ENCODE results near the gene OR7G3.

OR7G3 gene

DNA sequence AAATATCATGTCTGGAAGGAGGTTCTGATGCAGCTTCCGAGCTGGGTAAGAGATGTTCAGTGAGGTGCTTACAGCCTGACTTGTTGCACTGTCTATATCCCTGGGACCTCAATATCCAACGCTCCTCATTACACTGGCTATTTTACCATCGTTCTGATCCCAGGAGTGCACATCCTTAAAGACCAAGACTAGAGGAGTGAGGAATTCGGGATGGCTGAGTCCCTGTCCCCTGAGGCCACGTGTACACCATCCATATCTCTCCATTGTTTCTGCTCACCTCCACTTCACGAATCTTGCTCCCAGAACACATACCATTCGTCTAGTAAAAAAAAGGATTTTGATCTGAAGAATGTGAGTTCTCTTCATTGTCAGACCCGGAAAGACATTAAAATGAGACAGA is 19.4 kb downstream of the OR7G3 start, which contains the start of gene OR7G2:
TSS of gene OR7G2 (minus strand) at position 101 of the 400 bp plus-strand sequence. CDS start 4,232 bp downstream, outside the sequence.
- no peak for DNase-seq (ENCODE audit: low spot score)

DNA sequence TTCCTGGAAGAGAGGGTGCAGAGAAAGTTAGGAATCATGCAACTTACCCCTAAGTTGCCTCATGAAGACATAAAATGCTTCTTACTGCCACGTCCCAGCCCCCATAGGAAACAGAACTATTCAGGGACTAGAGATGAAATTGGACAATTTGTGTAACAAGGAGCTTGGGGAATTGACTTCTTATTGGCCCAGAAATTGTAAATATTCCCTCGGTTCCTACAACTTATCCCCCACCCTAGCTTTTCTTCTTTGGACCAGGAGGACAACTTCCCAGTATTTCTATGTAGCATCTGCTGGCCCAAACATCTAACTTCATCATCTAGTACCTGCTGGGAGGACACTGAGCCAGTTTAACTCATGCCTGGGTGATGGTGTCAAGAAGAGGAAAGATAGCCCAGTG is 40.0 kb downstream of the OR7G3 start, which contains the start of gene OR1M1:
TSS of gene OR1M1 (plus strand) at position 301 of the 400 bp plus-strand sequence. CDS start 6,184 bp downstream, outside the sequence.
- no peak for DNase-seq (ENCODE audit: low spot score)

DNA sequence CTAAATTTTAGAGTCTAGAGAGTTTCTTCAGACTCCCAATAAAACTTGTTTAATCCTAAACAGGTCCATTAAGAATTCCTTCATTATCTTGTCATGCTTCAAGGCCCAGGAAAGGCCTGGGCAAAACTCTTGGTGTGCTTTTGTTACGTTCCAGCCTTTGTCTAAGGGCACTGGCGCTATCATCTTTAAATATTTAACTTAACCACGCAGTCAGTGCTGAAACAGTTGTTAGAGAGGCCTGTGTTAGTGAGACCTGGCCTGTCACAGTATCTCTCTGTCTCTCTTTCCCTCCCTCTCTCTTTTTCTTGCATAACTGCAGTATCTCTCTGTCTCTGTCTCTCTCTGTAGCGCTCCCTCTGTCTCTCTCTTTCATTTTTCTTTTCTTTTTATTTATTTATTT is 48.1 kb downstream of the OR7G3 start:
- DNase-seq (ENCODE audit: low spot score): no peak

DNA sequence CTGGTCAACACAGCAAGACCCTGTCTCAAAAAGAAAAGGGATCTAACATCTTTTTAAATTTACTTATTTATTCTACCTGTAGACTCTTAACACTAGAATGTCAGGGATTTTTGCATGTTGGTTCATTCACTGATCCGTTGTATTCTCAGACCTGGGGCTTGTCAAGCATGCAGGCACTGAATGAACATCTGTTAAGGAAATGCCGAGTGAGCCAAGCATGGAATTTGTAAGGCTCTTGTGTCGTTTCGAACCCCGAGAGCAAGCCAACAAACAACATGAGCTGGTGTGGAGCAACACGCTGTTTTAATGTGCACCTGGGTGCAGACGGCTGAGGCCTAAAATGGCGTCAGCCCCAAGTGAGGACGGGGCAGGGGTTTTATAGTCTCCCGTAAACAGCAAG is 49.8 kb downstream of the OR7G3 start:
- DNase-seq (ENCODE audit: low spot score): no peak

Measured in CD4-positive, alpha-beta T cell treated with Interleukin-6 at 100 ng/mL for 8 hours (primary cell).